ENCODE results near the gene BMAL1.

DNA sequence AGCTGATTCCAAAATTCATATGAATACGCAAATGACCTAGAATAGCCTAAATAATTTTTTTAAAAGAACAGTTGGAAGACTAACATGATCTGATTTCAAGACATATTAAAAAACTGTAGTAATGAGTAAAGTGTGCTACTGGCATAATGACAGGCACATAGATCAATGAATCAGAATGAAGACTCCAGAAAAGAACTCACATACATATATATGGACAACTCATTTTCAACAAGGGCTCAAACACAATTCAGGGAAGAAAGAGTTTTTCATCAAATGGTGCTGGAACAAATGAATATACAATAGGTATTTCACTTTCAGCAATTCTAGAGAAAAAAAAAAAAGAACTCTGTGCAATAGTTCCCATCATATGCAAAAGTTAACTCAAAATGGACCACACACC lies 151.7 kb downstream of the BMAL1 start:
- TF ChIP-seq, protein P1, sequence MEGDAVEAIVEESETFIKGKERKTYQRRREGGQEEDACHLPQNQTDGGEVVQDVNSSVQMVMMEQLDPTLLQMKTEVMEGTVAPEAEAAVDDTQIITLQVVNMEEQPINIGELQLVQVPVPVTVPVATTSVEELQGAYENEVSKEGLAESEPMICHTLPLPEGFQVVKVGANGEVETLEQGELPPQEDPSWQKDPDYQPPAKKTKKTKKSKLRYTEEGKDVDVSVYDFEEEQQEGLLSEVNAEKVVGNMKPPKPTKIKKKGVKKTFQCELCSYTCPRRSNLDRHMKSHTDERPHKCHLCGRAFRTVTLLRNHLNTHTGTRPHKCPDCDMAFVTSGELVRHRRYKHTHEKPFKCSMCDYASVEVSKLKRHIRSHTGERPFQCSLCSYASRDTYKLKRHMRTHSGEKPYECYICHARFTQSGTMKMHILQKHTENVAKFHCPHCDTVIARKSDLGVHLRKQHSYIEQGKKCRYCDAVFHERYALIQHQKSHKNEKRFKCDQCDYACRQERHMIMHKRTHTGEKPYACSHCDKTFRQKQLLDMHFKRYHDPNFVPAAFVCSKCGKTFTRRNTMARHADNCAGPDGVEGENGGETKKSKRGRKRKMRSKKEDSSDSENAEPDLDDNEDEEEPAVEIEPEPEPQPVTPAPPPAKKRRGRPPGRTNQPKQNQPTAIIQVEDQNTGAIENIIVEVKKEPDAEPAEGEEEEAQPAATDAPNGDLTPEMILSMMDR (IDR thresholded peaks at IDR 0.05), result no peak
- TF ChIP-seq POLR2A (IDR thresholded peaks at IDR 0.05), result no peak

All from thyroid gland (tissue), 4 donors.